ENCODE data around the gene UHRF1. TPM values are rescaled to one million over a fixed set of nuclear protein-coding genes. Genes with fewer than 3 reads are reported as not detected.

The UHRF1 gene
- total RNA-seq, 3 donors from 2014 or later (not counting 1 experiment from before 2014, with no cell fraction given) = 2.8 to 4.6 (median 4.1) TPM

DNA sequence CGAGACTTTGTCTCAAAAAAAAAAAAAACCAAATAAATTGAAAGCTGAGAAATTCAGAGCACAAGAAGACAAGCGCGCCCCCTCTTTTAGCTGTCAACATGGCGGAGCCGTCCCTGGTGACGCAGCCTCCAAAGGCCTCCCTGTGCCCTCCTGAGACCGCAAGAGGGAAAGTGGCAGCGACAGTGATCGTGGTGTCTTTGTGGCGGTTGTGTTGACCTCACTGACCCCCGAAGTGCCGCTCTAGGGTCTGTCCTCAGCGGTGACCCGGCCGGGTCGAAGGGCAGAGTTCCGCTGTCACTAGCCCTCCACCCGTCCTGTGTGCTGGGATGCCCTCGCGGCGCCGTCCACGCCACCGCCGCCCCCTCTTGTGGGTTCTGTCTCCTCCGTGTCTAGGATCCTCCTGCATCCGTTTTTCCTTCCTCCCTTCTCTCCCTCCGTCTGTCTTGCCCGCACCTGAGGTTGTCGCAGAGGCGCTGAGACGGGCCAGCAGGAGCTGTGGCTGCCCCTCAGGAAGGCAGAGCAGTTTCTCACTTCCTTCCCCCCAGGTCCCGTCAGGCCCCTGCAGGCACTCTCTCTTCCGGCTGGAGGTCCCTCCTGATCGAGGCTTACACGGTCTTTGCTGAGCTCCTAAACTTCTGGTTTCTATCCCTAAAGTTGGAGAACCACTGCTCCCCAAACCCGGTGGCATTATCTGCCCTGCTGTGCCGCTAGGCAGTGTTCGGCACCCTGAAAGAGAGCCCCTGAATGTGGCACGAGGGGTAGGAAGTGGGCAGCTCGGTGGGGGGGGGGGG is 7.2 kb downstream of the UHRF1 start:
- intact Hi-C loops (cut with micrococcal nuclease) = no loop called here
- TF ChIP-seq, protein P1, sequence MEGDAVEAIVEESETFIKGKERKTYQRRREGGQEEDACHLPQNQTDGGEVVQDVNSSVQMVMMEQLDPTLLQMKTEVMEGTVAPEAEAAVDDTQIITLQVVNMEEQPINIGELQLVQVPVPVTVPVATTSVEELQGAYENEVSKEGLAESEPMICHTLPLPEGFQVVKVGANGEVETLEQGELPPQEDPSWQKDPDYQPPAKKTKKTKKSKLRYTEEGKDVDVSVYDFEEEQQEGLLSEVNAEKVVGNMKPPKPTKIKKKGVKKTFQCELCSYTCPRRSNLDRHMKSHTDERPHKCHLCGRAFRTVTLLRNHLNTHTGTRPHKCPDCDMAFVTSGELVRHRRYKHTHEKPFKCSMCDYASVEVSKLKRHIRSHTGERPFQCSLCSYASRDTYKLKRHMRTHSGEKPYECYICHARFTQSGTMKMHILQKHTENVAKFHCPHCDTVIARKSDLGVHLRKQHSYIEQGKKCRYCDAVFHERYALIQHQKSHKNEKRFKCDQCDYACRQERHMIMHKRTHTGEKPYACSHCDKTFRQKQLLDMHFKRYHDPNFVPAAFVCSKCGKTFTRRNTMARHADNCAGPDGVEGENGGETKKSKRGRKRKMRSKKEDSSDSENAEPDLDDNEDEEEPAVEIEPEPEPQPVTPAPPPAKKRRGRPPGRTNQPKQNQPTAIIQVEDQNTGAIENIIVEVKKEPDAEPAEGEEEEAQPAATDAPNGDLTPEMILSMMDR (IDR thresholded peaks at IDR 0.05) = no peak
- ATAC-seq = peak; percentile 51 to 63 (median 63)
- peak overlapping the region; percentile 59 for H3K4me3 ChIP-seq (ENCODE audit: low read length)
- Mint-ChIP-seq H3K27ac (peak overlapping the region; percentile 97 to 98), H3K9me3 (no peaks in the 10 kb centered on the region), H3K4me1 (peaks cover 50 to 52% of the 10 kb centered on the region in 2 donors), H3K36me3 (no peaks in the 10 kb centered on the region), H3K27me3 (ENCODE audit: low read depth in 2 of 2) (no peaks in the 10 kb centered on the region), H3K4me3 (peak overlapping the region; percentile 100)
- H3K9me3 ChIP-seq (ENCODE audit: control insufficient read depth, insufficient read depth, low read length) = no peaks in the 10 kb centered on the region
- WGBS (ENCODE audit: insufficient coverage) = 5% methylated on average over 40 of the region's 41 CpGs
- no peaks in the 10 kb centered on the region for H3K27me3 ChIP-seq (ENCODE audit: control insufficient read depth, insufficient read depth, low read length)
- no peaks in the 10 kb centered on the region for H3K36me3 ChIP-seq (ENCODE audit: control insufficient read depth, insufficient read depth, low read length)
- peak; percentile 57 to 74 for DNase-seq
- peak overlapping the region; percentile 78 for H3K27ac ChIP-seq (ENCODE audit: low read length)
- H3K4me1 ChIP-seq (ENCODE audit: control insufficient read depth, insufficient read depth, low read length) = peaks cover 54% of the 10 kb centered on the region

DNA sequence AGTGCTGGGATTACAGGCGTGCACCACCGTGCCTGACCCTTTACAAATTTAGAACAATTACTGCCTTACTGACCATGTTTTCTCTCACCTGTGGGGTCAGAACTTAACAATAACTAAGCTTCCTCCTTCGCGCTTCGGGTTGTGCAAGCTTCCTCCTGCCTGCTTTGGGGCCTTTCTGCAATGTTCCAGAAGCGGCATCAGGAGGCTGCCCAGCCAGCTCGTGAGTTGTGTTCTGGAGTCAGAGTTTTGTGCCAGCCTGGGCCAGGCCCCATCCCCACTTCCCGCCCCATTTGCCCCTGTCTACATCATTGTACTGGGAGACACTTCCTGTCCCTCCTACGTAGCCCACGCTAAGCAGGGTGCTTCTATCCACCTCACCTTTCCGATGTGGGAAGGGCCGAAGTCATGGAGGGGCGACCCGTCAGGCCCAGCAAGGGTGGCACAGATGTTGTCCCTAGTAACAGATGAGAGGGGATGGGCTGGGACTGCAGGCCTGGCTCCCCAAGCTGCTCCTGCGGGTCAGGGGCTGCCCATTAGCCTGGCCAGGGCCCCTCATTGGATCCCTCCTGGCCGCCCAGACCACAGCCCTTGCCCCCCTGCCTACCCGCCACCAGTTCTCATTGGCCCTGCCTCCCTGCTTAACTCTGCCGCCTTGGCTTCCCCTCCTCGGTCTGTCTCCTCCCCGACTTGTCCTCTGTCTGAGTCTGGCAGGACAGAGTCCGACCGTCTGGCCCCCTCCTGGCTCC is 13.4 kb downstream of the UHRF1 start:
- H3K27me3 ChIP-seq (ENCODE audit: control insufficient read depth, insufficient read depth, low read length) = no peaks in the 10 kb centered on the region
- H3K27me3 Mint-ChIP-seq (ENCODE audit: low read depth in 2 of 2) = no peaks in the 10 kb centered on the region
- intact Hi-C loops (cut with micrococcal nuclease) = no loop called here
- no peak overlapping the region for H3K4me3 ChIP-seq (ENCODE audit: low read length)
- no peak for DNase-seq
- H3K27ac ChIP-seq (ENCODE audit: low read length) = no peak overlapping the region
- ATAC-seq = peak in 1 of 3 donors; percentile 27
- WGBS (ENCODE audit: insufficient coverage) = 89% methylated on average over 22 of the region's 22 CpGs
- H3K4me3 Mint-ChIP-seq = no peak overlapping the region
- peaks cover 0 to 4% of the 10 kb centered on the region in 2 donors for H3K4me1 Mint-ChIP-seq
- H3K36me3 Mint-ChIP-seq = no peaks in the 10 kb centered on the region
- no peaks in the 10 kb centered on the region for H3K9me3 Mint-ChIP-seq
- H3K4me1 ChIP-seq (ENCODE audit: control insufficient read depth, insufficient read depth, low read length) = no peaks in the 10 kb centered on the region
- TF ChIP-seq, protein P1 (IDR thresholded peaks at IDR 0.05) = no peak
- H3K36me3 ChIP-seq (ENCODE audit: control insufficient read depth, insufficient read depth, low read length) = no peaks in the 10 kb centered on the region
- no peaks in the 10 kb centered on the region for H3K9me3 ChIP-seq (ENCODE audit: control insufficient read depth, insufficient read depth, low read length)
- no peak overlapping the region for H3K27ac Mint-ChIP-seq

DNA sequence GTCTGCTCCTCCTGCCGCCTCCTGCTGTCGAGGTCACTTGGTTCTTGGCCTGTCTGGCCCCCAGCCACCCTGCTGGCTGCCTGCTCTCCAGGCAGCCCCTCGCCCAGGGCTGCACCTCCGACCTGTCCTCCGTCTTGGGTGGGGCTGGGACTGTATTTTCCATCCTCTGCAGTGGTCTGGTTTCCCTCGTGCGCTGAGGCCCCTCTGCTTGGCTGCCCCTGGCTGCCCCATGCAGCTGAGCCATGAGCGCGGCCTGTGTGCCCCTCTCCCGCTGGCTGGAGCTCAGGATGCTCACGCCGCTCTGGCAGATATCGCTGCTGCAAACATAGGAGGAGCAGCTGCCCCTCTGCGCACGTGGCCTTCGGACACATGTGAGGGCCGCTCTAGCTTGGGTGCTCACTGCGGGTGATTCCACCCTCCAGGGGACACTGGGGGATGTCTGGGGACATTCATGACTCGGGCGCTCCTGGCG is 14.0 kb downstream of the UHRF1 start:
- H3K4me1 ChIP-seq (ENCODE audit: control insufficient read depth, insufficient read depth, low read length) = no peaks in the 10 kb centered on the region
- no peak overlapping the region for H3K4me3 Mint-ChIP-seq
- H3K4me3 ChIP-seq (ENCODE audit: low read length) = no peak overlapping the region
- H3K27me3 ChIP-seq (ENCODE audit: control insufficient read depth, insufficient read depth, low read length) = no peaks in the 10 kb centered on the region
- no peak for DNase-seq
- peaks cover 0 to 4% of the 10 kb centered on the region in 2 donors for H3K4me1 Mint-ChIP-seq
- 94% methylated on average over 21 of the region's 21 CpGs for WGBS (ENCODE audit: insufficient coverage)
- TF ChIP-seq, protein P1 (IDR thresholded peaks at IDR 0.05) = no peak
- intact Hi-C loops (cut with micrococcal nuclease) = no loop called here
- H3K9me3 ChIP-seq (ENCODE audit: control insufficient read depth, insufficient read depth, low read length) = no peaks in the 10 kb centered on the region
- H3K9me3 Mint-ChIP-seq = no peaks in the 10 kb centered on the region
- H3K27ac Mint-ChIP-seq = peak overlapping the region in 1 of 2 donors; percentile 11
- H3K36me3 ChIP-seq (ENCODE audit: control insufficient read depth, insufficient read depth, low read length) = no peaks in the 10 kb centered on the region
- H3K36me3 Mint-ChIP-seq = no peaks in the 10 kb centered on the region
- ATAC-seq = no peak
- H3K27ac ChIP-seq (ENCODE audit: low read length) = no peak overlapping the region
- no peaks in the 10 kb centered on the region for H3K27me3 Mint-ChIP-seq (ENCODE audit: low read depth in 2 of 2)
